Tibial nerve (tissue), 4 donors: Measurements from ENCODE around the gene DPEP2NB. TPM values are rescaled to one million over a fixed set of nuclear protein-coding genes. Genes with fewer than 3 reads are reported as not detected.

ENCODE experiments used
- DNase-seq, 2 donors: peaks; one replicate each; pipeline ENCODE4 v3.0.0-alpha.2; 2019; ENCODE audit warnings: low spot score in 2 of 2
- H3K27ac ChIP-seq, 4 donors: fragments of 200-600 bp; sonication (generic) in 3 of 4; one replicate each; pipeline ENCODE4 v1.5.1; 2017 to 2019; ENCODE audit warnings: mild to moderate bottlenecking in 1 of 4
- H3K27me3 ChIP-seq, 2 donors: fragments of 200-600 bp; sonication (generic) in 1 of 2; one replicate each; pipeline versions ENCODE4 v1.5.1 to v1.6.0; 2017 to 2019
- H3K36me3 ChIP-seq, 3 donors: fragments of 200-600 bp; sonication (generic); one replicate each; pipeline ENCODE4 v1.5.1; 2018 to 2019
- H3K4me1 ChIP-seq, 4 donors: fragments of 200-600 bp; sonication (generic) in 3 of 4; one replicate each; pipeline ENCODE4 v1.5.1; 2017 to 2019
- H3K4me3 ChIP-seq, 4 donors: fragments of 200-600 bp; sonication (generic) in 3 of 4; one replicate each; pipeline ENCODE4 v1.5.1; 2017 to 2019; ENCODE audit warnings: mild to moderate bottlenecking in 1 of 4, moderate library complexity in 1 of 4
- H3K9me3 ChIP-seq, 4 donors: fragments of 200-600 bp; sonication (generic) in 3 of 4; one replicate each; pipeline ENCODE4 v1.5.1; 2017 to 2019
- EP300 ChIP-seq, 2 donors: sonication (generic); formaldehyde crosslinking; IDR thresholded peaks; one replicate each; pipeline ENCODE4 v1.6.1; 2017; ENCODE audit warnings: antibody characterized with exemption in 2 of 2, mild to moderate bottlenecking in 1 of 2
- POLR2A ChIP-seq, 2 donors: fragments of 450-650 bp; IDR thresholded peaks; one replicate each; pipeline ENCODE4 v1.6.1; 2017; ENCODE audit warnings: antibody characterized with exemption in 2 of 2, mild to moderate bottlenecking in 2 of 2, moderate library complexity in 2 of 2
- whole genome bisulfite sequencing, 2 donors: methylation state at CpG; one replicate each; pipeline ENCODE4 v1.1.5; 2018; 5-methylcytosine and 5-hydroxymethylcytosine counted together
- total RNA-seq, 4 donors: library from RNA; depleted of rRNA; stranded (reverse); fragments of >200 nt; gene quantifications; one replicate each; pipeline ENCODE4 v1.1.0, GENCODE V29; 2016
- TF ChIP-seq, protein P1 (sequence below), 5 experiments: fragments of 200-600 bp in 3 of 5; fragments of 450-650 bp in 2 of 5; sonication (generic) in 3 of 5; IDR thresholded peaks; one replicate each; pipeline ENCODE4 v1.5.1; 2016 to 2019; ENCODE audit warnings: antibody characterized with exemption in 5 of 5, mild to moderate bottlenecking in 3 of 5, moderate library complexity in 2 of 5

Gene DPEP2NB, protein sequence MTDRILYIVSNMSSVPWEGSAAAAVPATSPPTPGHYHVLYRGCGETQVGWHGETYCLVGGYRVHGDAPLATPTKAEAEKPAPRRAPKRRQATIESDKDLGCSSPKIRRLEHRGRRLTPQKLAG
- not detected for total RNA-seq

DNA sequence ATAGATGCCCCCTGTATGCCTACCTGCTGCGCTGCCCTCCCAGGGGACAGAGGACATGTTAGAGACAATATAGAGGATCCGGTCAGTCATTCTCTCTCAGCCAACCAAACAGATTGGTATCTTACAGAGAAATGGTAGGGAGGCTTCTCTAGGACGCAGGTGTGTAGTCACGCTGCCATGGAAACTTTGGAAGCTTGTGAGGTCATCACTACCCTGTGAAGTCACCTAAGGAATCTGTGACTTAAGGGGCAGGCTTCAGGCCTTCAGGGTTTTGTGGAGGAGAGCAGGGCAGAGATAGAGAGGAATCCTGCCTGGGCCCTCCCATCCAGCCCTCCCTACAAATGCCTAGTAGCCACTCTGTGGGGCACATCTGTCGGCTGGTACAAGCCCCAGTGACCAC lies at the start of gene DPEP2NB:
Gene DPEP2NB (minus strand): TSS at position 231 of the 400 bp plus-strand sequence. CDS start 141 bp downstream, at position 90.
- Histone ChIP-seq H3K4me3 (no peak within 1 kb of the TSS), H3K4me1 (no peaks in the 10 kb centered on the region), H3K27ac (no peak within 1 kb of the TSS), H3K36me3 (no peaks in the 10 kb centered on the region), H3K9me3 (no peaks in the 10 kb centered on the region), H3K27me3 (no peaks in the 10 kb centered on the region)
- DNase-seq = no peak
- 85 to 90% methylated on average over 5 of the region's 5 CpGs for WGBS, 2 donors
- TF ChIP-seq EP300 (IDR thresholded peaks at IDR 0.05) (no peak), POLR2A (IDR thresholded peaks at IDR 0.05) (no peak)
- TF ChIP-seq, protein P1, sequence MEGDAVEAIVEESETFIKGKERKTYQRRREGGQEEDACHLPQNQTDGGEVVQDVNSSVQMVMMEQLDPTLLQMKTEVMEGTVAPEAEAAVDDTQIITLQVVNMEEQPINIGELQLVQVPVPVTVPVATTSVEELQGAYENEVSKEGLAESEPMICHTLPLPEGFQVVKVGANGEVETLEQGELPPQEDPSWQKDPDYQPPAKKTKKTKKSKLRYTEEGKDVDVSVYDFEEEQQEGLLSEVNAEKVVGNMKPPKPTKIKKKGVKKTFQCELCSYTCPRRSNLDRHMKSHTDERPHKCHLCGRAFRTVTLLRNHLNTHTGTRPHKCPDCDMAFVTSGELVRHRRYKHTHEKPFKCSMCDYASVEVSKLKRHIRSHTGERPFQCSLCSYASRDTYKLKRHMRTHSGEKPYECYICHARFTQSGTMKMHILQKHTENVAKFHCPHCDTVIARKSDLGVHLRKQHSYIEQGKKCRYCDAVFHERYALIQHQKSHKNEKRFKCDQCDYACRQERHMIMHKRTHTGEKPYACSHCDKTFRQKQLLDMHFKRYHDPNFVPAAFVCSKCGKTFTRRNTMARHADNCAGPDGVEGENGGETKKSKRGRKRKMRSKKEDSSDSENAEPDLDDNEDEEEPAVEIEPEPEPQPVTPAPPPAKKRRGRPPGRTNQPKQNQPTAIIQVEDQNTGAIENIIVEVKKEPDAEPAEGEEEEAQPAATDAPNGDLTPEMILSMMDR (IDR thresholded peaks at IDR 0.05) = no peak

DNA sequence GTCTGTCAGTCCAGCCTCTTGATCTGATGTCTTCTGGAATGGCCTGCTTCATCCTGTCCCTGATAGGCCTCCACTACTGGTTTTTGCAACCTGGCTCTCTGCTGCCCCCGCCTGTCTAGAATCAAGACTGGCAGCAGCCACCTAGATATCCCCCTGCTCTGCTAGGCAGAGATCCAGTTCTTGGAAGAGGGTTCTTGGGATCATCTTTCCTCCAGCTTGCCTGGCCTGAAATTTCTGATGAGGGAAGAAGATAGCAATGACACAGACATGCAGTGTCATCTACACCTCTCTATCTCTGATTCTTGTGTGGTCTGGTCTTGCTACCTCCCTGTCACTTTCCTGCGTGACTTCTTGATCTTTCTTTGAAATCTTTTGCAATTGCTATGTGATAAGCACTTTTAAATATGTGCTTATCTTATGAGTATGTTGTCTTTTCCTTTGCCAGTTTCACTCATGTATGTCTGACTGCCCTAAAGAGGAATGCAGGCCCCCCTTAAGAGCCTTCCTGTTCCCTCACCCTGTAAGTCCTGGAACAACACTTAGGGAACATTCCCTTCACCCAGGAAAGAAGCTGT lies 49.2 kb upstream of the DPEP2NB start:
- Histone ChIP-seq H3K27me3 (no peaks in the 10 kb centered on the region), H3K27ac (peak overlapping the region in 3 of 4 donors; percentile 34 to 81 (median 80)), H3K4me3 (no peak overlapping the region), H3K9me3 (no peaks in the 10 kb centered on the region), H3K36me3 (peaks cover 0 to 43% (median 0%) of the 10 kb centered on the region in 3 donors), H3K4me1 (peaks cover 0 to 52% (median 12%) of the 10 kb centered on the region in 4 donors)
- DNase-seq = peak; percentile 40 to 64
- TF ChIP-seq POLR2A (IDR thresholded peaks at IDR 0.05) = no peak
- TF ChIP-seq, protein P1 (IDR thresholded peaks at IDR 0.05) = peak; percentile 68 to 79 (median 76)
- TF ChIP-seq EP300 (IDR thresholded peaks at IDR 0.05) = peak in 1 of 2 donors; percentile 45
- WGBS, 2 donors = 52 to 59% methylated on average over 2 of the region's 2 CpGs

DNA sequence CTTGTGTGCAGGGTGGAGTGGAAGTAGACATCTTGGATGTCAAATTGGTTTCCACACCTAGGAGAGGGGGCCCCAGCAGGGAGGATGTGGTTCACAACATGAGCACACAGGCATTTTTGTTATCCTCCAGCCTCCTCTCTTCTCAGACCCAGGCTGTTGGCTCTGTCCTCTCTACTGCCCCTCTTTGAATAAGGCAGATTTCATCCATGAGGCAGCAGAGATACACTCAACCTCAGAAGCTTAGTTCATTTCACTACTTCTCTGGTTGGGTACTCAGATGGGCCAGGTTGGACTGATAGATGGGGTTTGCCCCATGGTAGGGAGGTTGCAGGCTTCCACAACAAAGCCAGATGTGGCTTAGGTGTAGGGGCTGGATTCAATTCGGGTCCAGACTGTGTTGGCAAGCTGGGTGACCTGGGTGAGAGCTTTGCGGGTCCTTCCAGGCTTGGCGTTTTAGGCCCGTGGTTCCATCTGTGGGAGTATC lies 47.2 kb upstream of the DPEP2NB start:
- Histone ChIP-seq H3K27me3 (no peaks in the 10 kb centered on the region), H3K4me1 (peaks cover 0 to 41% (median 6%) of the 10 kb centered on the region in 4 donors), H3K4me3 (no peak overlapping the region), H3K9me3 (no peaks in the 10 kb centered on the region), H3K36me3 (peaks cover 0 to 48% (median 0%) of the 10 kb centered on the region in 3 donors), H3K27ac (peak overlapping the region in 1 of 4 donors; percentile 80)
- TF ChIP-seq, protein P1 (IDR thresholded peaks at IDR 0.05) = no peak
- no peak for TF ChIP-seq POLR2A (IDR thresholded peaks at IDR 0.05)
- TF ChIP-seq EP300 (IDR thresholded peaks at IDR 0.05) = no peak
- WGBS, 2 donors = 93 to 99% methylated on average over 4 of the region's 4 CpGs
- DNase-seq = no peak

DNA sequence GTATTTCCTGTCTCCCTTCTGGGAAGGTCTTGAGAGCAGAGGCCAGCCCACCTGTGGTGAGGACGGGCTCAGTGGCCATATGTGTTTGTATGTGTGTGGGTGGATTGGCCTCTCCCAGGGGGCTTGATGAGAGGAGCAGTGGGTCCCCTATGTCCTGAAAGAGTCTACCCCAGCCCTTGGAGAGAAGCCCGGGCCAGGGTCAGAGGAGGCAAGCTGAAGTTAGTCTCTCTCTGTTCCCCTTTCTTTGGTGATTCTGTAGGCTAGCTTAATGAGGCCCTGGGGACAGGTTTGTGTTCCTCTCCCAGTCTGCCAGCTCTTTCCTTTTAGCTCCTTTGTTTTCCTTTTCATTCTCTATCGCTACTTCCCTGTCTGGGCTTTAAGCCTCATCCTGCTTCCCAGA lies 45.7 kb upstream of the DPEP2NB start:
- no peak for TF ChIP-seq EP300 (IDR thresholded peaks at IDR 0.05)
- TF ChIP-seq, protein P1 (IDR thresholded peaks at IDR 0.05) = no peak
- no peak for TF ChIP-seq POLR2A (IDR thresholded peaks at IDR 0.05)
- WGBS, 2 donors = 55 to 58% methylated on average over 3 of the region's 3 CpGs

DNA sequence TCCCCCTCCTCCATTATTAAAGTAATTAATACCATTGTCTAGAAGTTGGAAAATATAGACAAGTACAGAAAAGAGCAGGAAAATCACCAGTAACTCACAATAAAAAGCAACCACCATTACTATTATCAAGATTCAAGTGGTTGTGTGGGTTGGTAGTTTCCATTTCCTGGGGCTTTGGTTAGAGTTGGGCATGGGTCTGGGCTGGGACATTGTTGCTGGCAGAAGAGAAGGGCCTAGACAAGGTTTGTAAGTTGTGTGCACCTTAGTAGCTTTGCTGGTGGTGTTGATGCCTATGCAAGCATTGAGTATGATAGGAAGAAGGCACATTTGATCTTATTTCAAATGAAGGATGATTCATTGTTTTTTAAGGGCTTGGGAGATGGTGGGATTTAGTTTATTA lies 44.1 kb upstream of the DPEP2NB start:
- Histone ChIP-seq H3K27ac (no peak overlapping the region), H3K4me3 (no peak overlapping the region), H3K4me1 (peaks cover 0 to 15% (median 2%) of the 10 kb centered on the region in 4 donors), H3K36me3 (peaks cover 0 to 61% (median 0%) of the 10 kb centered on the region in 3 donors), H3K9me3 (no peaks in the 10 kb centered on the region), H3K27me3 (no peaks in the 10 kb centered on the region)
- TF ChIP-seq, protein P1 (IDR thresholded peaks at IDR 0.05) = no peak
- no peak for TF ChIP-seq POLR2A (IDR thresholded peaks at IDR 0.05)
- no peak for TF ChIP-seq EP300 (IDR thresholded peaks at IDR 0.05)
- DNase-seq = no peak

More for the DNA sequence above, 45.7 kb upstream of the DPEP2NB start:
- H3K27ac ChIP-seq = peak overlapping the region in 1 of 4 donors; percentile 8
- H3K4me1 ChIP-seq = peaks cover 0 to 31% (median 5%) of the 10 kb centered on the region in 4 donors
- H3K9me3 ChIP-seq = no peaks in the 10 kb centered on the region
- peaks cover 0 to 51% (median 0%) of the 10 kb centered on the region in 3 donors for H3K36me3 ChIP-seq
- no peaks in the 10 kb centered on the region for H3K27me3 ChIP-seq
- no peak overlapping the region for H3K4me3 ChIP-seq
- DNase-seq = no peak
